Gastroesophageal sphincter (tissue), 4 donors: Measurements from ENCODE around the gene ZC3H18. TPM values are rescaled to one million over a fixed set of nuclear protein-coding genes. Genes with fewer than 3 reads are reported as not detected.
"Not testable (repeated sequence)": the region's sequence is repeated elsewhere in the genome, so short reads cannot be mapped to it uniquely, and the experiment has no call there.

Experiments
- ATAC-seq: fragments of 150-250 bp; one replicate; pipeline ENCODE4 v1.9.1; 2016; ENCODE audit warnings: mild to moderate bottlenecking, moderate library complexity
- H3K27ac ChIP-seq, 4 donors: fragments of 200-600 bp; sonication (generic) in 3 of 4; 1 replicate in 3 of 4; 2 replicates in 1 of 4; pipeline ENCODE4 v1.5.1; 2016 to 2019
- H3K27me3 ChIP-seq: fragments of 200-600 bp; sonication (generic); one replicate; pipeline ENCODE4 v1.5.1; 2019
- H3K36me3 ChIP-seq, 2 donors: fragments of 200-600 bp; sonication (generic); one replicate each; pipeline ENCODE4 v1.5.1; 2019; ENCODE audit warnings: control low read depth in 1 of 2
- H3K4me1 ChIP-seq, 3 donors: fragments of 200-600 bp; sonication (generic); 1 replicate in 2 of 3; 2 replicates in 1 of 3; pipeline ENCODE4 v1.5.1; 2016 to 2019; ENCODE audit warnings: control low read depth in 2 of 3
- H3K4me3 ChIP-seq, 2 donors: fragments of 200-600 bp; sonication (generic); one replicate each; pipeline ENCODE4 v1.5.1; 2019; ENCODE audit warnings: mild to moderate bottlenecking in 1 of 2, moderate library complexity in 1 of 2
- H3K9me3 ChIP-seq, 3 donors: fragments of 200-600 bp; sonication (generic); one replicate each; pipeline ENCODE4 v1.5.1; 2017 to 2019; ENCODE audit warnings: control low read depth in 2 of 3
- CTCF ChIP-seq, 4 experiments: fragments of 200-600 bp in 2 of 4; fragments of 450-650 bp in 2 of 4; sonication (generic) in 1 of 4; IDR thresholded peaks; one replicate each; pipeline ENCODE4 v1.5.1; 2017 to 2019; ENCODE audit warnings: antibody characterized with exemption in 4 of 4, mild to moderate bottlenecking in 2 of 4, moderate library complexity in 2 of 4
- EP300 ChIP-seq: sonication (generic); formaldehyde crosslinking; IDR thresholded peaks from one replicate; pipeline ENCODE4 v1.6.1; 2017; ENCODE audit warnings: antibody characterized with exemption, mild to moderate bottlenecking
- POLR2A ChIP-seq, 2 donors: fragments of 450-650 bp; IDR thresholded peaks; one replicate each; pipeline ENCODE4 v1.6.1; 2017; ENCODE audit warnings: antibody characterized with exemption in 2 of 2, mild to moderate bottlenecking in 2 of 2, moderate library complexity in 1 of 2
- POLR2AphosphoS5 ChIP-seq: sonication (generic); formaldehyde crosslinking; IDR thresholded peaks from one replicate; pipeline ENCODE4 v1.6.1; 2017; ENCODE audit warnings: antibody characterized with exemption
- WGBS, 2 donors: methylation state at CpG; one replicate each; pipeline ENCODE4 v1.1.5; 2018; ENCODE audit warnings: low coverage in 1 of 2; 5-methylcytosine and 5-hydroxymethylcytosine counted together
- total RNA-seq, 4 donors: library from RNA; depleted of rRNA; stranded (reverse); fragments of >200 nt; gene quantifications; one replicate each; pipeline ENCODE4 v1.1.0, GENCODE V29; 2016

The ZC3H18 gene
- total RNA-seq, 4 donors from 2014 or later, result 15.8 to 40.6 (median 23.3) TPM

- H3K27ac ChIP-seq, result no peak overlapping the region
- 100% methylated on average over 1 to 2 of the region's 7 CpGs for WGBS, 2 donors
- TF ChIP-seq EP300 (no peak), POLR2AphosphoS5 (no peak), CTCF (IDR thresholded peaks at IDR 0.05) (no peak), POLR2A (IDR thresholded peaks at IDR 0.05) (no peak)
- H3K27me3 ChIP-seq, result no peaks in the 10 kb centered on the region
- H3K4me3 ChIP-seq, result no peak overlapping the region
- peaks cover 0 to 93% of the 10 kb centered on the region in 2 donors for H3K36me3 ChIP-seq
- H3K9me3 ChIP-seq, result no peaks in the 10 kb centered on the region
- no peak for ATAC-seq
- peaks cover 0 to 22% (median 0%) of the 10 kb centered on the region in 3 donors for H3K4me1 ChIP-seq
These were observed 31.9 kb downstream of the ZC3H18 start for GRCh38 chr16:88602091-88602490.

GRCh38 chr16:88605186-88606147 lies 35.3 kb downstream of the ZC3H18 start:
- no peak for ATAC-seq
- H3K36me3 ChIP-seq, result peaks cover 0 to 99% of the 10 kb centered on the region in 2 donors

DNA sequence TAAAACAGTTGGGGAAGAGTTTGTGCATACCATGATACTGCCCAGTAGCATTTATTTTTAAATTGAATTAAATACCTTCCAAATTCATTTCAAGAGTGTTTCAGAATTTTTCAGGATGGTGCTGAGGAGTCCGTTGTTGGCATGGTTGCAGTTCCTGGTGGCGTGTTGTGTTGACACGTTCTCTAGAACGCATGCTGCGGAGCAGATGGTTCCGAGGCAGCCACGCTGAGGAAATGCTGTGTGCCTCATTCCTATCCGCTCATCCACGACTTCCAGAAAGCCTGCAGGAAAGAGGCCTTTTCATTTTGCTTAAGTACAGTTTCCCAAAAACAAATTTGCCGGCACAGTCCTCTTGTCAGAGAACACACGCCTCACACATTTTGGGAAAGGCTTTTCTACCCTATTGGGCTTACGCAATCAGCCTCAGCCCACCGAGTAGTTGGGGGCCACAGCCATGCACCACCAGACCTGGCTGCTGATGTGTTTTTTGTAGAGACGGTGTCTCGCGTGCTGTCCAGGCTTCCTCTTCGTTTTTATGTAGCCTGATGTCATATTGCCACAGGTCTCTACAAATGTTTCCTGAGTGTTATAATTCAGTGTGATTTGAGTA lies 36.0 kb downstream of the ZC3H18 start:
- Histone ChIP-seq H3K27me3 (no peaks in the 10 kb centered on the region), H3K9me3 (no peaks in the 10 kb centered on the region), H3K36me3 (peaks cover 0 to 99% of the 10 kb centered on the region in 2 donors), H3K4me1 (no peaks in the 10 kb centered on the region), H3K4me3 (no peak overlapping the region), H3K27ac (no peak overlapping the region)
- TF ChIP-seq POLR2A (IDR thresholded peaks at IDR 0.05) (no peak), CTCF (IDR thresholded peaks at IDR 0.05) (no peak), EP300 (no peak), POLR2AphosphoS5 (no peak)
- WGBS, 2 donors, result 83 to 89% methylated on average over 8 to 16 of the region's 17 CpGs
- ATAC-seq, result no peak

More at GRCh38 chr16:88605186-88606147, 35.3 kb downstream of the ZC3H18 start:
- Histone ChIP-seq H3K4me1 (peaks cover 0 to 3% (median 0%) of the 10 kb centered on the region in 3 donors), H3K9me3 (no peaks in the 10 kb centered on the region), H3K27me3 (no peaks in the 10 kb centered on the region), H3K4me3 (no peak overlapping the region), H3K27ac (no peak overlapping the region)
- TF ChIP-seq POLR2AphosphoS5, result no peak
- TF ChIP-seq CTCF (IDR thresholded peaks at IDR 0.05), result no peak
- TF ChIP-seq POLR2A (IDR thresholded peaks at IDR 0.05), result no peak
- TF ChIP-seq EP300, result no peak
- WGBS, 2 donors, result 57 to 59% methylated on average over 4 to 11 of the region's 20 CpGs

- TF ChIP-seq POLR2AphosphoS5, result no peak
- TF ChIP-seq CTCF (IDR thresholded peaks at IDR 0.05), result no peak
- no peak for TF ChIP-seq POLR2A (IDR thresholded peaks at IDR 0.05)
- TF ChIP-seq EP300, result no peak
- Histone ChIP-seq H3K27me3 (no peaks in the 10 kb centered on the region), H3K27ac (no peak overlapping the region), H3K36me3 (peaks cover 0 to 99% of the 10 kb centered on the region in 2 donors), H3K4me1 (no peaks in the 10 kb centered on the region), H3K4me3 (no peak overlapping the region), H3K9me3 (no peaks in the 10 kb centered on the region)
- no peak for ATAC-seq
- WGBS, 2 donors, result 60 to 83% methylated on average over 3 to 6 of the region's 6 CpGs
These were observed 37.9 kb downstream of the ZC3H18 start for GRCh38 chr16:88608076-88608475.

DNA sequence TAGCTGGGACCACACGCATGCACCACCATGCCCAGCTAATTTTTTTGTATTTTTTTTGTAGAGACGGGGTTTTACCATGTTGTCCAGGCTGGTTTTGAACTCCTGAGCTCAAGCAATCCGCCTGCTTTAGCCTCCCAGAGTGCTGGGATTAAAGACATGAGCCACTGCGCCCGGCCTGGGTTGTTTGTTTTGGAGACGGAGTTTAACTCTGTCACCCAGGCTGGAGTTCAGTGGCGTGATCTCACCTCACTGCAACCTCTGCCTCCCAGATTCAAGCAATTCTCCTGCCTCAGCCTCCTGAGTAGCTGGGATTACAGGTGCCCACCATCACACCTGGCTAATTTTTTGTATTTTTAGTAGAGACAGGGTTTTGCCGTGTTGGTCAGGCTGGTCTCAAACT lies 39.2 kb downstream of the ZC3H18 start:
- 96 to 98% methylated on average over 4 to 7 of the region's 8 CpGs for WGBS, 2 donors
- not testable (repeated sequence) for H3K27me3 ChIP-seq, H3K4me3 ChIP-seq, ATAC-seq, H3K9me3 ChIP-seq, H3K27ac ChIP-seq, H3K4me1 ChIP-seq
- H3K36me3 ChIP-seq, result peaks cover 0 to 98% of the 10 kb centered on the region in 2 donors
